ENCODE measurements around the gene FUT6.

FUT6 gene

GRCh38 chr19:5827891-5828660 lies 11.4 kb downstream of the FUT6 start:
- peak; percentile 89 for DNase-seq (ENCODE audit: low read depth)

- no peak for DNase-seq (ENCODE audit: low read depth)
Measured at GRCh38 chr19:5827342-5827890, 12.1 kb downstream of the FUT6 start.

- no peak for DNase-seq (ENCODE audit: low read depth)
Measured at GRCh38 chr19:5826531-5827341, 12.8 kb downstream of the FUT6 start.

DNA sequence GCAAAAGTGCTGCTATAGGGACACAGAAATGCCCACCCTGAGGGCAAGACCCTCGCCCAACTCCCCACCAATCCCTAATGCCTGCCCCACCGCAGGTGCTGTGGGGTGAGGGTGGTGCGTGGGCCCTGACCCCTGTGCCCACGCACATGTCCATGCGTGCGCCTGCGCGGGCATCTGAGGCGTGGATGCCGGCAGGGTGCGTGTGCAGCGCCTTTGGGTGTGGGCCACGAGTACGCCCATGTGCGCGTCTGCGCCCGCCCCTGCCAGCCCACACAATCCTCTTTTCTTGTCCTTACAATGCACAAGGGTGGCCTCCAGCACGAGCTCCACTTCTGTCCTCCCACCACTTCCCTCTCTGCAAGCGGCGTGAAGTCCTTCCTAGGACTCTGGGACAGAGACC lies 14.3 kb downstream of the FUT6 start:
- no peak for DNase-seq (ENCODE audit: low read depth)

DNA sequence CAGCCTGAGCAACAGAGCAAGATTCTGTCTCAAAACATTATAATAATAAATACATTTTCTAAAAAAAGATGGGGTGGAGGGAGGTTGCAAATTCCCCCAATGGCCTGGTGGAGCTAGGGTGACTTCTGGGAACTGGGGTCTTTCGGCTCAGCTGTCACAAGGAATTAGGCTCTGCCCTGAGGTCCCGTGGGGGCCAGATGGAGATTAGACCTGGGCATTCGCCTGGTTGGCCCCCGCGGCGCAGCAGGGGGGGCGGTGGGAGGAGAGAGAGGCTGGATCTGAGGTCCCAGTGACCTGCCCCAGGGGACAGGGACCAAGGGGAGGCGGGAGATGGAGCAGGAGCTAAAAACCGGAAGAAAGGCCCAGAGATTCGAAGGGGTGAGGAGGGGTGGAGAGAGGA lies 14.8 kb downstream of the FUT6 start:
- no peak for DNase-seq (ENCODE audit: low read depth)

DNA sequence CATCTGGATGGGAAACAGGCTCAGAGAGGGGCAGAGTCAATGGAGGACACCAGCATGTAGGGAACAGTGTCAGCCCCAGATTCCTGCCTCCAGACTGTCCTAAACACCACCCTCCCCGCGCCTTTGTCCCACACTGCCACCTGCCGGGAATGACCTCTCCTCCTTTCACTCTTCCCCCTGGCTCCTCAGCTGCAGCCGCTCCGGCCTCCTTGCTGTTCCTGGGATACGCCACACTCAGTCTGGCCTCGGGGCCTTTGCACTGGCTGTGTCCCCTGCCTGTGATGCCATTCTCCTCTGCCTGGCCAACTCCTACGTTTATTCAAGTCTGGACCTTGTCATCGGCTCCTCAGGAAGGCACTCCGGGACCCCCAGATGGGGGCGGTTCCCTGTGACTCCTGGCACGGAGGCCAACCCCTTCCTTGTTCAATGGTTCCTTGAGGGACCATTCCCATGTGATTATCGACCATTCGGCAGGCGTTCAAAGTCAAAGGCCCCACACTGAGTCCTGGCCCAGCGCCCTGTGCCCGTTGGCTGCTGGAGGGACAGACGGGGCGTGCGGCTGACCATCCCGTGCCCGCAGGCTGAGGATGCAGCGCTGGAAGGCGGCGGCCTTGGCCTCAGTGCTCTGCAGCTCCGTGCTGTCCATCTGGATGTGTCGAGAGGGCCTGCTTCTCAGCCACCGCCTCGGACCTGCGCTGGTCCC lies 15.8 kb downstream of the FUT6 start:
- DNase-seq (ENCODE audit: low read depth), result no peak

GRCh38 chr19:5822181-5822844 lies 17.2 kb downstream of the FUT6 start:
- no peak for DNase-seq (ENCODE audit: low read depth)

DNA sequence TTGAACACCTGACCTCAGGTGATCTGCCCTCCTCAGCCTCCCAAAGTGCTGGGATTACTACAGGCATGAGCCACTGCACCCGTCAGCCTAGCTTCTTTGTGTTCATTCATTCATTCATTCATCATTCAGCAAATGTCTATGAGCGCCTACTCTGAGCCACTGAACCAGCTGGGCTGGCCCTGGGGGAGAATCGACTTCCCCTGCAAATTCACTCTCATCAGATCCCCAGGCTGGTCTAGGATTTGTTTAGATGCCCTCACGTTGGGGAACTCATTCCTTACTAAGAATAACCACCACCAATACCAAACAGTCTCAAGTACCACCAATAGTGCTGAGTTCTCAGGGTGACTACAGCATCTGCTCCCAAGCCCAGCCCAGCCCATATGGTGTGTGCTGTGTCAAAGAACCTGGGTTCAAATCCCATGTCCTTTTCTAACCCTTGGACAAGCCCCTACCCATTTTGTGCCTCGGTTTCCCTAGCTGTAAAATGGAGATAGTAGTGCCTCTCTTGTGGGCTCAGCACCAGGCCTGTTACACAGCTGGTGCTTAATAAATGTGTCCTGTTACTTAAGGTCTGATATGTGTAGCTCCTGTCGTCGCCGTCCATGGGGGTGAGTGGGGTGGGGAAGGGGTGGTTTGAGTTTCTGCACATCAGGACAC lies 17.9 kb downstream of the FUT6 start:
- no peak for DNase-seq (ENCODE audit: low read depth)

- no peak for DNase-seq (ENCODE audit: low read depth)
Measured at GRCh38 chr19:5820785-5821184, 18.7 kb downstream of the FUT6 start.

GRCh38 chr19:5818594-5818993 lies 20.9 kb downstream of the FUT6 start:
- DNase-seq (ENCODE audit: low read depth), result no peak

- DNase-seq (ENCODE audit: low read depth), result no peak
Measured at GRCh38 chr19:5817218-5817617, 22.3 kb downstream of the FUT6 start.

DNA sequence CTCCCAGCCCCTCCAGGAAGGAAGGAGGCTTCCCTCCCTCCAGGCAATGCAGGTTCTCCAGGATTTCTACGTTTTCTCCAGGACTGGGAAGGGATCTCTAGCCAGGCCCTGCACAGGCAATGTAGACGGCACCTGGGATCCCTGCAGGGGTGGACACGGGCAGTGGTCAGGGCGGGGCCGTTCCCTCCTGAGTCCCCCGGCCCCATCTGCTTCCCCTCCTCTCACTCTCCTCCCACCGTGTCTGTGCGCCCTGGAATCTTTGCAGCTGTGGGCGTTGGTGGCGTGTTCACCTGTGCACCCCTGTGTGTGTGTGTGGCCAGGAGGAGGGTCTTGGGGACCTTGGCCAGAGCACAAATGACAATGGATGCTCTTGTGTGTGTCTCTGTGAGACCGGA lies 24.7 kb downstream of the FUT6 start:
- DNase-seq (ENCODE audit: low read depth), result no peak

DNA sequence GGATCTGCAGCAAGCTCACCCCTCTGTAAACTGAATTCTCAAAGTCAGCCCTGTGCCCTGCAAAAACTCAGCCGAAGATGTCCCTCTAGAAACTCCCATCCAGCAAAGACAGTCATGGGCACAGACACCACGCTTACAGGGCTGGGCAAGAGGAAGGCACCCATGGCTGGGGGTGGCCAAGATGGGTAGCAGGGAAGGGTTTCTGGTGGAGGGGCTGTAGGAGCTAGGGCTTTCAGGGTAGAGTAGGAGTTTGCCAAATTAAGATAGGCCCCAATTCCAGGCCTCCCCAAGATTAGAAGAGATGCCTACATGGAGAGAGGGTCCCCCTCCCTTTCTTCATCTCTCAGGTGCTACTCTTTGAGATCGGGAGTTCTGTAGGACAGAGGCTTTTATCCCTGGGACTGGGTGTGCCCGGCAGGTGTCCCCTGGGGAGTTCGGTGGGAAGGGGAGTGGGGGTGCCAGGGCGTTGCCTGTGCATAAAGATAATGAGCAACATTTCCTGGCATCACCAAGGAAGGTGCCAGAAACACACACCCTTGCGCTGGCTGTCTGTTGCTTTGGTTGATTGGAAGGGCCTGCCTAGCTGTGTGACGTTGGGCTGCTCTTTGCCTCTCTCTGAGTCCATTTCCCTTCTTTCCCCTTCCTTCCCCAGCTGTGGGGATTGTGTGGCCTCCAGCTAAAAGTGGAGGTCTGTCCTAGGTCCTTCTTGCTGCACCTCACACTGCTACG lies 25.2 kb downstream of the FUT6 start:
- DNase-seq (ENCODE audit: low read depth), result no peak

- DNase-seq (ENCODE audit: low read depth), result no peak
Measured at GRCh38 chr19:5811117-5811516, 28.4 kb downstream of the FUT6 start.

DNA sequence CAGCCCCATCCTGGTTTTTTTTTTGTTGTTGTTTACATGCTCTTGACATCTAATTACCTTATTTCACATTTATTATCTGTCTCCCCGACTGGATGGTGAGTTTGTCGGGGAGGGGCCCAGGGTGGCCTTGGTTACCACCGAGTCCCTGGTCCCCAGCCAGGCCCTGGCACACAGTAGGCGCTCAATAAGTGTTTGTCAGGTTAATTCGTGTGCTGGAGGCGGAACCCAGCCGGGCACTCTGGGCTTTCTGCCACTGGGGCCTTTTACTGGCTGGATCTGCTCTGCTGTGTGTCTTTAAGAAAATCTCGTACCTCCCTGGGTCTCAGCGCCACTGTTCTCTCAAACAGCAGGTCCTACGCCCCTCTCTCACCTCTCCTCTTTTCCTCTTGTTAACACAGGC lies 30.0 kb downstream of the FUT6 start:
- DNase-seq (ENCODE audit: low read depth), result no peak

- DNase-seq (ENCODE audit: low read depth), result peak; percentile 30
Measured at GRCh38 chr19:5809053-5809452, 30.4 kb downstream of the FUT6 start.

- DNase-seq (ENCODE audit: low read depth), result no peak
Measured at GRCh38 chr19:5808120-5808816, 31.2 kb downstream of the FUT6 start.

DNA sequence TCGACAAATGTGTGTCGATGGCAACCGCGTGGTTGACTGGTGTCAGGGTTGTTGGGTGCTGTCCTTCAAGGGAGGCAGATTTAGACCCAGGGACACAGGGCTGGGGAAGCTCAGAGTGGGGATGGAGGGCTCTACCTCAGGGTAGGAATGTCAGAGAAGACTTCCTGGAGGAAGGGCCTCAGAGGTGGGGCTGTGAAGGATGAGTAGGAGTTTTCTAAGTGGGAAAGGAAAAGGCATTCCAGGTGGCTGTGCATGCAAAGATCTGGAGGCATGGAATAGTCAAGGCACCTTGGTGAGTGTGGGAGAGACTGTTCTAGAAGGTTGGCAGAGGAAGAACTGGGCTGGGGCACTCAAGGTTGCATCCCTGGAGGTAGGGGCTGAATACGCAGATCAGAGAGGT lies 32.6 kb downstream of the FUT6 start:
- no peak for DNase-seq (ENCODE audit: low read depth)

DNA sequence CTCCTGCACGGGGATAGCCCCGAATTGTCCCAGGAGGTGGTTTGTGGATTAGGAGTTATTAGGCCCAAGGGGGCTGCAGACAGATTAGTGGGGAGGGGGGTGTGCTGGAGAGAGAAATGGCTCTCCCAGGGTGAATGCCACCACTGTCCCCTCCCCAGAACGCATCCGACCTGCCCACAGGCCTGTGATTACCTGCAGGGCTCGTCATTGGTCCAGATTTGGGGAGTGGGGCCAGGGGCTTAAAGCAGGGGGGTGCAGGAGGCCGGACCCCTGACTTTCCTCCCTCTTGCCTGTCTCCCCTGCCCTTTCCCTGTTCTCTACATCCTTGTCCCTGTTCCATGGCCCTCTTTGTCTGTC lies 33.4 kb downstream of the FUT6 start:
- DNase-seq (ENCODE audit: low read depth), result no peak

- DNase-seq (ENCODE audit: low read depth), result peak; percentile 36
Measured at GRCh38 chr19:5805462-5806132, 33.9 kb downstream of the FUT6 start.

Measured in iris pigment epithelial cell (primary cell).